Measurements from ENCODE around the gene FBXL19. TPM values are rescaled to one million over a fixed set of nuclear protein-coding genes. Genes with fewer than 3 reads are reported as not detected.

The FBXL19 gene
- polyA plus RNA-seq, 10 donors: 5.6 to 12.1 (median 8.1) TPM

- no peak for DNase-seq
Observed at GRCh38 chr16:30944352-30944751, 21.0 kb downstream of the FBXL19 start.

DNA sequence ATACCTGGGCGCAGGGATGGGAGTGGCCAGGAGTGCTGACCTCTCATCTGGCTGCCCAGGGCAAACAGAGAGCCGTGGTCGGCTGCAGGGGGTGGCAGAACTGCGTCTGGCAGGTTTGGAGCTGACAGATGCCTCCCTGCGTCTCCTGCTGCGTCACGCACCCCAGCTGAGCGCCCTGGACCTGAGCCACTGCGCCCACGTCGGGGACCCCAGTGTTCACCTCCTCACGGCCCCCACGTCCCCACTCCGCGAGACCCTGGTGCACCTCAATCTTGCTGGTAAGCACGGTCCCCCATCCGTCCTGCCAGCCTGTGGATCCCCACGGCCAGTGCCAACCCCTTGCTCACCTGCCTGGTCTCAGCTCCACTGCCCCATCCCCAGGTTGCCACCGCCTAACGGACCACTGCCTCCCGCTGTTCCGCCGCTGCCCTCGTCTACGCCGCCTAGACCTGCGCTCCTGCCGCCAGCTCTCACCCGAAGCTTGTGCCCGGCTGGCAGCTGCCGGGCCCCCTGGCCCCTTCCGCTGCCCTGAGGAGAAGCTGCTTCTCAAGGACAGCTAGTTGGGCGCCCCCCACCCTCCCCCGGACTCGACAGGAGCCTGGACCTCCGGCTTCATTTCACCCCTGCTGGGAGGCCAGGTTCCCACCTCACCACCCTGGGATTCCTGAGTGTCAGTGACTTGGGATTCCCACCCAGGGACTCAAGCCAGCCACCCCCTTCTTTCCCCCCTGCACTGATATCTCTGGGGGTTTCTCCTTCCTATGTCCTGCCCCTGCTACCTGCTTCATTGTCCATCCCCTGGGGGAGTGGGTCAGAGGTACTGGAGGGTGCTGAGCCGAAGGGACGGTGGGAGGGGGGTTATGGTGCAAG, 23.5 kb downstream of the FBXL19 start:
- DNase-seq: peak in 1 of 3 donors; percentile 43

- no peak for DNase-seq
Observed at GRCh38 chr16:30947541-30947858, 24.1 kb downstream of the FBXL19 start.

- peak; percentile 93 to 97 (median 93) for DNase-seq
Observed at GRCh38 chr16:30947859-30948666, 24.7 kb downstream of the FBXL19 start.

GRCh38 chr16:30948667-30949649, 25.6 kb downstream of the FBXL19 start, which contains the start of gene ORAI3:
Gene ORAI3 (plus strand): TSS chr16:30949068. CDS start chr16:30949290, 222 bp downstream.
- peak; percentile 51 to 91 (median 72) for DNase-seq

DNA sequence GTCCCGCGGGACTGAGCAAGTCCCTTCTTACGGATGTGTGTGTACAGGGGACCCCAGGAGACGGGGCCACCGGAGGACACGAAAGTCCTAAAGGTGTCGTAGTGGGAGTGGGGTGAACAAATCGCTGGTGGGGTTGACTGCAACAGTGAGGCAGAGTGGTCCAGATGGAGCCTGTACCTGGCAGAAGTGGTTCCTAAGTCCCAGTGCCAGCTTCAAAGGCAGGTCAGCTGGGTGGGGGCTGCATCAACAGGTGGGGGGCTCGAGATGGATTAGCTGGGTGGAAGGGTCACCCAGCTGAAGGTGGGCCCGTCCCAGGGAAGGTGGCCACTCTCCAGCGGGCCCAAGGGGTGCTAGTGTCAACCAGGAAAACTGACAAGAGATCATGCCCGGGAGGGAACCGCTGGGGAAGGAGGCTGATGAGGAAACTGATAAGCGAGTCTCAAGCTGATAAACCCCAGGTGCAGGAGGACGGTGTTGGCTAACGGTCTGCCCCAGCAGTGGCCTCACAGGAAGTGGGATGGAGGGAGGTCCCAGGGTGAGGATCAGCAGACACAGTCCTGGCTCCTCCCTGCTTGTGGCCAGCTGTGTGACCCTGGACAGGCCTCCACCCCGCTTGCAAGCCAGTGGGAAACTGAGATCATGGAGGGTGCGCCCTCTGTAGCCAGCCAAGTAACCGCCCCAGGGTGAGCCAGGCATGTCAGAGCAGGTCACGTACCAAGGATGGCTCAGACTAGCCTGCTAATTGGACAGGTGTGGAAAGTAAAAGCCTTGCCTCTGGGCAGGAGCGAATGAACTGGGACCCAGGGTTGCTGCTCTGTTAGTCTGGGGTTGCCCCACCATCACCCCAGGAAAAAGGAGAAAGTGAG, 26.5 kb downstream of the FBXL19 start:
- DNase-seq: peak; percentile 53 to 90 (median 71)

- DNase-seq: peak in 1 of 3 donors; percentile 42
Observed at GRCh38 chr16:30950516-30951065, 27.2 kb downstream of the FBXL19 start.

- no peak for DNase-seq
Observed at GRCh38 chr16:30951193-30951592, 27.8 kb downstream of the FBXL19 start.

GRCh38 chr16:30951750-30952149, 28.4 kb downstream of the FBXL19 start:
- DNase-seq: peak in 1 of 3 donors; percentile 70

- no peak for DNase-seq
Observed at GRCh38 chr16:30953111-30953510, 29.7 kb downstream of the FBXL19 start.

DNA sequence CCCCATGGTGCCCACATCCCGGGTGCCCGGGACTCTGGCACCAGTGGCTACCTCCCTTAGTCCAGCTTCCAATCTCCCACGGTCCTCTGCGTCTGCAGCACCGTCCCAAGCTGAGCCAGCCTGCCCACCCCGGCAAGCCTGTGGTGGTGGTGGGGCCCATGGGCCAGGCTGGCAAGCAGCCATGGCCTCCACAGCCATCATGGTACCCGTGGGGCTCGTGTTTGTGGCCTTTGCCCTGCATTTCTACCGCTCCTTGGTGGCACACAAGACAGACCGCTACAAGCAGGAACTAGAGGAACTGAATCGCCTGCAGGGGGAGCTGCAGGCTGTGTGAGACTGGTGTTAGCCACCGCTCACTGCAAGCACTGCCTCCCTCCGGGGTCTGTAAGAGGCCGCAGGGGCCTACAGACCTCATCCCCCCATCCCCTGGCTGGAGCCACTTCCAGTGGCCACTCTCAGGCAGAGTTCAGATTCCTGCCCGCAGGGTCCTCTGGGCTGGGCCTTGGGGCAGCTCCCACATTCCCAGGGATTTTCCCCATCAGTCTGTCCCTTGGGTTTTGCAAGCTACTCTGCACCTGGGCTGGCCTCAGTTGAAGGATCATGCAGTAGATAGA, 30.2 kb downstream of the FBXL19 start:
- peak; percentile 51 to 90 (median 82) for DNase-seq

DNA sequence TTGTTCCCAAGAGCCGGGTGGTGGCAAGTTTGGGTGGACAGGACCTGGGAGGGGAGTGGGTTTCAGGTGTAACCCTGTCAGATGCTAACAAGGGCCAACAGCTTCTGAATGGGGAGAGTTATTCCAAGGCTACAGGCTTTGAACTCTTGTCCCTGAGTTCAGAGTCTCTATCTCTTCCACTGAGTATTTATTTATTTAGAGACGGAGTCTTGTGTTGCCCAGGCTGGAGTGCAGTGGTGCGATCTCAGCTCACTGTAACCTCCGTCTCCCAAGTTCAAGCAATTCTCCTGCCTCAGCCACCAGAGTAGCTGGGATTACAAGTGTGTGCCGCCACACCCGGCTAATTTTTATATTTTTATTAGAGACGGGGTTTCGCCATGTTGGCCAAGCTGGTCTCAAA, 31.6 kb downstream of the FBXL19 start:
- no peak for DNase-seq

- DNase-seq: peak; percentile 78 to 89 (median 83)
Observed at GRCh38 chr16:30956601-30957455, 33.5 kb downstream of the FBXL19 start.

GRCh38 chr16:30957456-30958174, 34.2 kb downstream of the FBXL19 start, which contains the start of gene SETD1A:
Gene SETD1A (plus strand): TSS chr16:30957754. CDS start chr16:30958732, 978 bp downstream.
- peak; percentile 96 to 98 (median 96) for DNase-seq

DNA sequence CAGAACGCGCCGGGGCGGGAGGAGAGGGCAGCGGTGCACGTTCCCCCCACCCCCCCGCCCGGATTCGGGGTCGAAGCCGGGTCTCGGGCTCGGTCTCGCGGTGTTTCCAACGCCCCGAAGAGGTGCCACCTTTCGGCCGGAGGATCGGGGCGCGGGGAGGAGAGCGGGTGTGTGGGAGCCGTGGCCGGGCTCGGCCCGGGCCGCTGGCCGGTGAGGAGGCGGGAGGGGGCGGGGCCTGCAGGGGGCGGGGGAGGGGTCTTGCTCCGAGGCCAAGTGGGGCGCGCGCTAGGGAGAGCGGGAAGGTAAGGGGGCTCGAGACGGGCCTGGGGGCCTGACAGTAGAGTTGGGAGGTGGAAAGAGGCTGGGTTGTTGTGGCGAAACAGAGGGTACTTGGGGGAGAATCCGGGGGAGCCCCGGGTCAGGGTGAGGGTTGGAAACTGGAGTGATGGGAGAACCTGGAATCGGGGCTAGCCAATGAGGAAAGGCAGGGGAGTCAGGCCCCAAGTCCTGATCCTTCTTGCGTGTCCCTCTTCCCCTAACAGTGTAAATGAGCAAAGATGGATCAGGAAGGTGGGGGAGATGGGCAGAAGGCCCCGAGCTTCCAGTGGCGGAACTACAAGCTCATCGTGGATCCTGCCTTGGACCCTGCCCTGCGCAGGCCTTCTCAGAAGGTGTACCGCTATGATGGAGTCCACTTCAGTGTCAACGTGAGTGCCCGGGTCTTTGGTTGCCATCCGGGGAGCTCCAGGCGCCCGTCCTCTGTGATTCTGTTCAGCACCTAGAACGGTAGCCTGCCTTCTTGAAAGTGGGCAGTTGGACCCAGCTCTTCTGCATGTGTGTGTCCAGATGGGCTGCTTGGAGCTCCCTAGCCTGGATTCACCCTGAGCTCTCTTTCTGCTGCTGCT, 35.1 kb downstream of the FBXL19 start:
- peak in 1 of 3 donors; percentile 70 for DNase-seq

GRCh38 chr16:30961384-30961783, 38.0 kb downstream of the FBXL19 start:
- DNase-seq: no peak

Data from muscle of back (tissue), 11 donors.